ENCODE measurements around the gene GPHB5. TPM values are rescaled to one million over a fixed set of nuclear protein-coding genes. Genes with fewer than 3 reads are reported as not detected.

The GPHB5 gene
- total RNA-seq, 1 experiment from 2014 or later: not detected

DNA sequence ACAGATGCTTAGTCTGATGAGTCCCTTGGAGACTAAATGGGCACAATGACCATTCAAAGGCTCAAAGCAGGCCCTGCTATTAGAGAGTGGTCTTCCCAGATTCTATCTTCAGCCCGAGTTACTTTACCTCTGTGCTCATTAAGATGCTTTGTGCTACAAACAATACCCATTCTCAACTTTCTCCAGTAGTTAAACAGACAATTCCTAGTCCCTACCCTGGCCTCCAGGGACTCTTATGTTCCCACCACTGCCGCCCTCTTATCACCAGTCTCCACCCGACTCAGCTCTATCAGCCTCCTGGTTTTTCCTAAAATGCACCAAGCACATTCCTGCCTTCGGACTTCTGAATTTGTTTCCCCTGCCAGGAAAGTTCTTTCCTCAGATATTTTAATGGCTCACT lies 25.6 kb upstream of the GPHB5 start:
- Histone ChIP-seq H3K9me2 (replicated peaks; ENCODE audit: low read length) (no peaks in the 10 kb centered on the region), H4K20me1 (ENCODE audit: low read length) (no peaks in the 10 kb centered on the region), H3K4me2 (ENCODE audit: low read length) (no peak overlapping the region), H3K9me3 (ENCODE audit: low read length) (no peaks in the 10 kb centered on the region), H3K79me2 (ENCODE audit: low read length) (no peaks in the 10 kb centered on the region), H3F3A (ENCODE audit: low read length, unreplicated experiment) (no peaks in the 10 kb centered on the region), H3K36me3 (ENCODE audit: low read depth, low read length) (no peaks in the 10 kb centered on the region), H3K27ac (ENCODE audit: low read length) (no peak overlapping the region), H3K4me1 (ENCODE audit: insufficient read depth, low read length) (peaks cover 24% of the 10 kb centered on the region), H3K27me3 (ENCODE audit: low read length) (peaks cover 7% of the 10 kb centered on the region; the same call in 1 of the 2 replicates), H3K4me3 (ENCODE audit: low read length) (no peak overlapping the region), H2AFZ (ENCODE audit: low read length) (no peak overlapping the region), H3K9ac (ENCODE audit: low read length) (no peak overlapping the region)
- intact Hi-C loops (cut with micrococcal nuclease): no loop called here
- TF ChIP-seq, protein P1, sequence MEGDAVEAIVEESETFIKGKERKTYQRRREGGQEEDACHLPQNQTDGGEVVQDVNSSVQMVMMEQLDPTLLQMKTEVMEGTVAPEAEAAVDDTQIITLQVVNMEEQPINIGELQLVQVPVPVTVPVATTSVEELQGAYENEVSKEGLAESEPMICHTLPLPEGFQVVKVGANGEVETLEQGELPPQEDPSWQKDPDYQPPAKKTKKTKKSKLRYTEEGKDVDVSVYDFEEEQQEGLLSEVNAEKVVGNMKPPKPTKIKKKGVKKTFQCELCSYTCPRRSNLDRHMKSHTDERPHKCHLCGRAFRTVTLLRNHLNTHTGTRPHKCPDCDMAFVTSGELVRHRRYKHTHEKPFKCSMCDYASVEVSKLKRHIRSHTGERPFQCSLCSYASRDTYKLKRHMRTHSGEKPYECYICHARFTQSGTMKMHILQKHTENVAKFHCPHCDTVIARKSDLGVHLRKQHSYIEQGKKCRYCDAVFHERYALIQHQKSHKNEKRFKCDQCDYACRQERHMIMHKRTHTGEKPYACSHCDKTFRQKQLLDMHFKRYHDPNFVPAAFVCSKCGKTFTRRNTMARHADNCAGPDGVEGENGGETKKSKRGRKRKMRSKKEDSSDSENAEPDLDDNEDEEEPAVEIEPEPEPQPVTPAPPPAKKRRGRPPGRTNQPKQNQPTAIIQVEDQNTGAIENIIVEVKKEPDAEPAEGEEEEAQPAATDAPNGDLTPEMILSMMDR (conservative IDR thresholded peaks at IDR 0.05; ENCODE audit: low read depth, low read length): no peak
- TF ChIP-seq EZH2 (IDR thresholded peaks at IDR 0.05; ENCODE audit: low read length, unreplicated experiment): no peak
- no peak for TF ChIP-seq EZH2phosphoT487 (IDR thresholded peaks at IDR 0.05; ENCODE audit: borderline replicate concordance, low read length)
- ATAC-seq (peak; percentile 36), DNase-seq (no peak)
- ChIA-PET POLR2A (ENCODE audit: unreplicated experiment) (no interaction called here), CTCF (no interaction called here)
- no TSS peak for BruUV-seq (replicated peaks)

DNA sequence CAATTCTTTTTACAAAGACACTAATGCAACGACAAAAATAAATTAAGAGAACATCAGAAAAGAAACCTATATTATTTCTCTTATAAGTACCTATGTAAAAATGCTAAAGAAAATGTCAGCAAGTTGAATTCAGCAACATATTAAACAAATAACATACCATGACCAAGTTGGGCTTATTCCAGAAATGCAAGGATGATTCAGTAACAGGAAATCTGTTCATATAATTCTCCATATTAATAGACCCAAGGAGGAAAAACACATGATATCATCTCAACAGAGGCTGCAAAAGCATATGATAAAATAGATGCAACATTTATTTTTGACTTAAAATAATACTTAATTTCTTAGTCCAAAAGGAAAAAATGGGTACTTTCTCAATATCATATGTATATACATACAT lies 25.1 kb upstream of the GPHB5 start:
- no TSS peak for BruUV-seq (replicated peaks)

DNA sequence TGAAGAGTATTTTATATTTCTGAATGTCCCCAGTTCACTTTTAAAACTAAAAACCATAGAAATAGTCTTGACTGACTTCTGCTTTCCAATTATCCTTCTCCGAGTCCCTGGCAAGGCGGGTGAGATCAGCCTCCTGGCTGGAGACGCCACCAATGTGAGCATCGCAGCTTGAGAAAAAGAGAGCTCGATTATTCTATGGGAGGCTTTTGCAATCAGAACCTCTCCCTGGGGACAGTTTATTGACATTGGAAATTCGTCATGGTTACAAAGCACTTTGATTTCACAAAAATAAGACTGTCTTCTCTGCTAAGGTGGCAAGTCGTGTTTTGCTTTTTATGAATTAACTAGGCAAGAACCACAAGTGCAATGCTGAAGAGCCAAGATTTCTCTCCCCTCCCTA lies 23.6 kb upstream of the GPHB5 start:
- Histone ChIP-seq H3K9ac (ENCODE audit: low read length) (no peak overlapping the region), H3K79me2 (ENCODE audit: low read length) (no peaks in the 10 kb centered on the region), H3K9me3 (ENCODE audit: low read length) (no peaks in the 10 kb centered on the region), H3F3A (ENCODE audit: low read length, unreplicated experiment) (no peaks in the 10 kb centered on the region), H2AFZ (ENCODE audit: low read length) (no peak overlapping the region), H4K20me1 (ENCODE audit: low read length) (no peaks in the 10 kb centered on the region), H3K9me2 (replicated peaks; ENCODE audit: low read length) (no peaks in the 10 kb centered on the region), H3K4me2 (ENCODE audit: low read length) (no peak overlapping the region), H3K4me1 (ENCODE audit: insufficient read depth, low read length) (peaks cover 24% of the 10 kb centered on the region), H3K27ac (ENCODE audit: low read length) (no peak overlapping the region), H3K36me3 (ENCODE audit: low read depth, low read length) (no peaks in the 10 kb centered on the region), H3K4me3 (ENCODE audit: low read length) (no peak overlapping the region), H3K27me3 (ENCODE audit: low read length) (no peaks in the 10 kb centered on the region)
- TF ChIP-seq EZH2phosphoT487 (IDR thresholded peaks at IDR 0.05; ENCODE audit: borderline replicate concordance, low read length): no peak
- TF ChIP-seq EZH2 (IDR thresholded peaks at IDR 0.05; ENCODE audit: low read length, unreplicated experiment): no peak
- TF ChIP-seq, protein P1 (conservative IDR thresholded peaks at IDR 0.05; ENCODE audit: low read depth, low read length): no peak
- BruUV-seq (replicated peaks): no TSS peak
- ATAC-seq (no peak), DNase-seq (peak; percentile 31)
- ChIA-PET CTCF (no interaction called here), POLR2A (ENCODE audit: unreplicated experiment) (no interaction called here)
- intact Hi-C loops (cut with micrococcal nuclease): no loop called here

More for the DNA sequence above, 25.1 kb upstream of the GPHB5 start:
- Histone ChIP-seq H2AFZ (ENCODE audit: low read length) (no peak overlapping the region), H3K9me2 (replicated peaks; ENCODE audit: low read length) (no peaks in the 10 kb centered on the region), H3K27ac (ENCODE audit: low read length) (no peak overlapping the region), H4K20me1 (ENCODE audit: low read length) (no peaks in the 10 kb centered on the region), H3K9ac (ENCODE audit: low read length) (no peak overlapping the region), H3K79me2 (ENCODE audit: low read length) (no peaks in the 10 kb centered on the region), H3F3A (ENCODE audit: low read length, unreplicated experiment) (no peaks in the 10 kb centered on the region), H3K36me3 (ENCODE audit: low read depth, low read length) (no peaks in the 10 kb centered on the region), H3K4me3 (ENCODE audit: low read length) (no peak overlapping the region), H3K27me3 (ENCODE audit: low read length) (peaks cover 3% of the 10 kb centered on the region; the same call in 1 of the 2 replicates), H3K9me3 (ENCODE audit: low read length) (no peaks in the 10 kb centered on the region), H3K4me2 (ENCODE audit: low read length) (peak overlapping the region; percentile 35; the same call in 1 of the 2 replicates), H3K4me1 (ENCODE audit: insufficient read depth, low read length) (peaks cover 24% of the 10 kb centered on the region)
- CTCF ChIA-PET: no interaction called here
- intact Hi-C loops (cut with micrococcal nuclease): no loop called here
- POLR2A ChIA-PET (ENCODE audit: unreplicated experiment): no interaction called here
- ATAC-seq (peak; percentile 86), DNase-seq (peak; percentile 87)
- TF ChIP-seq, protein P1 (conservative IDR thresholded peaks at IDR 0.05; ENCODE audit: low read depth, low read length): no peak
- no peak for TF ChIP-seq EZH2phosphoT487 (IDR thresholded peaks at IDR 0.05; ENCODE audit: borderline replicate concordance, low read length)
- no peak for TF ChIP-seq EZH2 (IDR thresholded peaks at IDR 0.05; ENCODE audit: low read length, unreplicated experiment)

All from PC-3 (cell line).